ENCODE data around the gene MEF2B.
"Not testable (repeated sequence)": the region's sequence is repeated elsewhere in the genome, so short reads cannot be mapped to it uniquely, and the experiment has no call there.

The MEF2B gene

DNA sequence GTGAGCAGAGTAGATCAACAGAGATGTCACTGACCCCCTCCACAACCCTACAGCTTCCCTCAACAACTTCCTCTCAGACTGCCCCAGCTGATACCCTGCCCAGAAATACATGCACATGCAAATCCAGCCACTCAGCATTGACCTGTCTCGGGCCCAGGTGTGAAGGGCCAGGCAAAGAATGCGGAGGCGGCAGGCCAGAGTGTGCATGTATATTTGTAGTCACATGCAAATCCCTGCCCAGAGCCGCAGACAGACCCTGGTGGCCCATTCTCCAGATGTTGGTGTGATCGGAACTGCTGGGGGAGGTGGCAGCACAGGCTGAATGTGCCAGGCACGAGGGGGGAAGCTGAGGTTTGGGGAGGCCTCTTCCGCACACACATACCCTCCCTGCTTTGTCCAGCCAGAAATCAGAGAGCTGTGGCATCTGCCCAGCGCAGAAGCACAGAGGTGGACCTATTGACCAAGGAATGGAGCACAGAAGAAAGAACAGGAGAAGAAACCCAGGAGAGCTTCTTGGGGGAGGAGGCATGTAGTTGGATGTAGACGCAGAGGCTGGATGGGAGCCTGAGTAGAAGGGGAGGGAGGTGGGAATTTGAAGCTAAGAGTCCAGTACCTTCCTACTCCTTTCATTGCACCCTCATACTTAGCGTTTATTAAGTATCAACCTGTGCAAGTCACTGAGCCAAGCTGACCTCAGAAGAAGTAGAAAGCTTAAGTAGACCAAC is 14.4 kb downstream of the MEF2B start:
- DNase-seq (ENCODE audit: low read depth in 2 of 2), result no peak

DNA sequence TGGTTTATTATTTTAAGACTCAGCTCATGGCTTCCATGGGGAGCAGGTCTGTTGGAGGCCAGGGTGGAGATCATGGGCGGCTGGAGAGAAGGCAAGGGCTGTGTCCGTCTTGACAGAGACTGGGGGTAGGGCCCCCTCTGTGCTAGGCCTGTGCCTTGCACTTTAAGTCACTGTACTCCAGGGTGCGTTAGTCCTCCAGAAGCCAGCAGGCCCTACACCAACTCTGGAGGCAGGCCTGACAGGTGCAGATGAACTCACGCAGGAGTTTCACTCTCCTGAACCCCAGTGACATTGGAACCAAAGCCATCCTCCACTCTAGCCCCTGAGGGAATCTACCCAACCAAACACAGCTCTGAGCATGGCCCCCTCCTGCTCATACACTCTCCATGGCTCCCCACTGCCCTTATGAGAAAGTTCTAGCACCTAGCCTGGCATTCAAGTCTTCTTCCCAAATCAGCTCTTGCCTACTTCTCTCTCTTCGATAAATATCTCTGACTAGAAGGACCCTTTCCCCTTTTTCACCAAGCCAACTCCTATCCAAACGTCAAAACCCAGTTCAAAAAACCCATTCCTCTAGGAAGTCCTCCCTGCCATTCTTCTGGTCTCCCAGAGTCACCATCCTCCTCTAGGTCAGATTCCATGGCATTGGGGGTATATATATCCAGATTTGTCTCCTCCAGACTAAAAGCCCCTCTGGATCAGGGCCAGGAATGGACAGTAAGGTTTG is 15.1 kb downstream of the MEF2B start:
- no peak for DNase-seq (ENCODE audit: low read depth in 2 of 2)

DNA sequence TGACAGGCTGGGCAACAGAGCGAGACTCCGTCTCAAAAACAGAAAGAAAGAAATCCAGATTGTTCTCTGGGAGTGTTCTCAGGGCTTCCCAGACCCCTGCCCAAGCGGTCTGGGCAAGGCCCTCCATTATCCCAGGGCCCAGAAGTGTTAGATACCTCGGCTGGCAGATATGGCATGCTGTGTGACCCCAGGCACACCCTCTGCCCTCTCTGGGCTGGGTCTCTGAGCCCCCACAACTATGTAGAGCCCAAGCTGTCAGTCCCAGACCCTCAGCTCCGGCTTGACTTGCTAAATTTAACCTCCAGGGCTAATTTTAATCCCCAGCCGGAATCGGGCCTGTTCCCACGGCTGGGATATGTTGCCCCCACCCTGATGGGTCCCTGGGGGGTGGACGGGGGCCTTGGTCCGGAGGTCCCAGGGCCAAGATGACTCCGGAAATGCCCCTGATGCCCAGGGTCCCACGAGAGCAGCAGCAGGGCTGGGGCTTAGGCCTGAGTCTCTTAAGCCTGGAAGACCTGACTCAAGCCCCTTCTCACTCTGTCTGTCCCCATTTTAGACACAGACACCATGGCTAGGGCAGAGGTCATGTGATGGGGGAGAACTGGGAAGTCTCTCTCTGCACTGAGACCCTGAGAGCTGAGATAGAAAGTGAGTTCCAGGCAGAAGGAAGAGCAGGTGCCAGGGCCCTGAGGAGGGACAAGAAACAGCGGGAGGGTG is 17.2 kb downstream of the MEF2B start:
- no peak for DNase-seq (ENCODE audit: low read depth in 2 of 2)

DNA sequence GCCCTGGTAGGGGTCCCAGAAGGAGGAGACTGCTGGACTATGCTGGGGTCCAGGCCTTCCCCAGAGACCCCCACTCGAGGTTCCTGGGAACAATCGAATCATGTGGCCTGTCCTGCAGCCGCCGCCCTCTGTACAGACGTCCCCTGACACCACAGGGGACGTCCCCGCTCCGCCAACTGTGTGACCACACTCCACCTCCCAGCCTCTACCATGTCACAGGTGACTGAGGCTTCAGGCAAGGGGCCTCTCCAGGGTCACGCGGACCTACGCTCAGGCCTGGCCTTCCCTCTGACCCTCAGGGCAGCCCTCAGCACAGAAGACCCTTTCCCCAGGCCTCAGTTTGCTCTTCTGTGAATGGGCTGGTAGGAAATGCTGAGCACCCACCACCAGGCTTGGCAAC is 18.6 kb downstream of the MEF2B start:
- no peak for DNase-seq (ENCODE audit: low read depth in 2 of 2)

DNA sequence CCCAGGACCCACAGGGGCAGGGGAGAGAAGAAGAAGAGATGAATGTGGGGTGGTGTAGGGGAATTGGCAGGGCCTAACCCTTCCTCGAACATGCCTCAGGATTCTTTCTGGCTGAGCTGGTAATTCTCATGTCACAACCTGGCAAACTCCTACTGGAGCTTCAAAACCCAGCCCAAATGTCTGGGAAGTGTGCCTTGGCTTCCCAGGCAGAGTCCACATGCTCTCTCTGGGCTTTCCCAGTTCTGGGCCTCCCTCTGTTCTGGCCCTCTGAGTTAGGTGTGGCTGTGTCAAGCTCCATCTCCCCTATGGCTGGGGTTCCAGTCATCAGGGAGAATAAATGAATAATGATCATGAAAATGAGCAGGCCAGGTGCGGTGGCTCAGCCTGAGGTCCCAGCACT is 20.6 kb downstream of the MEF2B start:
- DNase-seq (ENCODE audit: low read depth in 2 of 2), result no peak

DNA sequence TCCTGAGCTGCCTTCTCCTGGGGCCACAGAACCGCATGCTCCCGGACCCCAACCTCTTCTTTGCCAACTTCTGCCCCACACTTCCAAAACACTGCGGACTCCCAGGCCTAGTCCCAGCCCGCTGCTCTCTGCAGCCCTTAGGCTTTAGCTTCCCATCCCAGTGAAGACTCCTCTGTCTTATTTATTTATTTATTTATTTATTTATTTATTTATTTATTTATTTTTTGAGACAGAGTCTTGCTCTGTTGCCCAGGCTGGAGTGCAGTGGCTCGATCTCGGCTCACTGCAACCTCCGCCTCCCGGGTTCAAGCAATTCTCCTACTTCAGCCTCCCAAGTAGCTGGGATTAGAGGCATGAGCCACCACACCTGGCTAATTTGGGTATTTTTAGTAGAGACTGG is 21.6 kb downstream of the MEF2B start:
- DNase-seq (ENCODE audit: low read depth in 2 of 2), result not testable (repeated sequence)

DNA sequence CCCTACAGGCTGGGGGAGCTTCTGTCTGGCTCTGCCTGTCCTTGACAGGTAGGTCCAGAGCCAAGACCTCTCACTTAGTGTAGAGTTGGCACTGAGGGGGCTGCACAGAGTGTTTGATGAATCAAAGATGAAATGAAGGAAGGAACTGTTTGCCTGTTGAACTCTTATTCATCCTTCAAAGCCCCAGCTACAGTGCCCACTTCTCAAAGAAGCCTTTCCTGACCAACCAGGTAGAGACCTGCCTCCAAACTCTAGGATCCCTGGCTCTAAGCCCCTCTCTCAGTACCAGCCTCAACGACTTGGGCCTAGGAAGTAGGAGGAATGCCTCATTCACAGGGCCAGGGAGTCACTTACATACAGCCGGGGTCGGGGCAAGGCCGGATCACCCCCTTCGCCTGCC is 22.7 kb downstream of the MEF2B start:
- no peak for DNase-seq (ENCODE audit: low read depth in 2 of 2)

DNA sequence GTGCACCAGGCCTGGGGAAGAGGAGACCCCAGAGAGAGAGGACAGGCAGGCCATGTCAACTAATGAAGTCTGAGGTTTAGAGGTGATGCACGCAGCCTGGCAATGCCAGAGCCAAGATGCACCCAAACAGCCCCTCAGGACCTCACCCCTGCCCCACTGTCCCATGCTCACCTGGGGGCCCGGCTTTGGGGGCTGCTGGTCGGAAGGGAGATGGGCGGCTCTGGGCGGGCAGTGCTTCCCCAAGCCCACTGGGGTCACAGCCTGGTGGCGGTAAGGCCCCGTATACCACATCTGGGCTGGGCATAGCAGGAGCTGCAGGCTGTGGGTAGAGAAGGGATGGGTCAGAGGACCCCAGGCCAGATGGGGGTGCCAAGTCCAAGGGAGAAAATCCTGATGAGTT is 23.2 kb downstream of the MEF2B start:
- DNase-seq (ENCODE audit: low read depth in 2 of 2), result no peak

DNA sequence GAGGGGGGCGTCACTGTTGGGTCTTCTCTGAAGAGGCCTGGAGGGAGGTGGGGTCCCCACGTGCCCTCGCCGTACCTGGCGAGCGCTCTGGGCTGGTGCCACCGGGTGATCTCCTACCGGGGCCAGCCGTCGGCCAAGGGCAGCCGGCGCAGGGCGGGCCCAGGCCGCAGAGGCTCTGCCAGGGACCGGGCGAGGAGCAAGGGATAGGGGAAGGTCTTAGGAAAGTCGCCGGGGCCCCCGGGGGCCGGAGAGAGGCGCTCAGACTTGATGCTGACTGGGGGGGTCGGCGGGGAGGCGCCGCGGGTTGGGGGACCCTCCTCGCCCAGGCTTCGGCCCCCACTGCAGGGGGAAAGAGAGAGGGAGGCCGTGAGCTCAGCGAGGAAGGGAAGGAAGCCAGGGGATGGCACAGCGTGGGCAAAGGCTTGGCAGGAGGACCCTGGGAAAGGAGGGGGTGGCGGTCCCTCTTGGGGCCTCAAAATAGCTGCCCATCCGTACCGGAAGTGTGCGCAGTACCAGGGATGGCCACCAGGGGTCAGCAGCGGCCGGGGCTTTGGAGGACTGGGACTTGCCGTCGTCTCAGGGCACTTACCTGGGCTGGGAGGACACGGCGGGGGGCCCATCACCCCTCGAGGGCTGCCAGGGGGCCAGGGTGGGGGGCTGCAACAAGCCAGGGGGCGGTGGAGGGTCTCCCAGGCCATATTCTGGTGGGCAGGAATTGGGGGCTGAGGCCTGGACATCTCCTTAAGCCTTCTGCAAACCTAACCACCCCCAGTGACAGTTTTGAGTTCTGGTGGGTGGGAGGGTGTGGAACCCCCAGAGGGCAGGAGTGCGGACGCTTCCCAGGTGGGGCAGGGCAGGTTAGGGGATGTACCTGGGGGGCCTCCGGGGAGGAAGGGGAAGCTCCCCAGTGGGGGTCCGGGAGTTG is 24.1 kb downstream of the MEF2B start:
- DNase-seq (ENCODE audit: low read depth in 2 of 2), result peak; percentile 60 to 73

DNA sequence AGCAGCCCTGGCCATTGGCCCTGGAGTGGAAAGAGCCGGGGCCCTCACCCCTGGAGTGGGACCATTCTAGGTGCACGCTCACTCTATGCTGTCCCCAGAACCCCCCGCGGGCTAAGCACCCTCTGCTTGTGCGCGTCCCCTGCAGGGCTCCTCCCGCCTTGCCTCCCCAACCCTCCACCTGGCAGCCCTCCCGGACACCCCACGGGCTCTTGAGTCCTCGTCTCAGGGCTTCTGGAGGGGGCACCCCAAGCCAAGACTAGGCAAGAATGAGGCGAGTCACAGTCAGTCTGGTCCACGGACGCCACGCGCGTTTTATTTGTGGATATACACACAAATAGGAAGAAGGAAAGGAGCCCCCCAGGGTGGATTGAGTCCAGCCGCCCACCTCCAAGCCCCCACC is 24.8 kb downstream of the MEF2B start:
- no peak for DNase-seq (ENCODE audit: low read depth in 2 of 2)

DNA sequence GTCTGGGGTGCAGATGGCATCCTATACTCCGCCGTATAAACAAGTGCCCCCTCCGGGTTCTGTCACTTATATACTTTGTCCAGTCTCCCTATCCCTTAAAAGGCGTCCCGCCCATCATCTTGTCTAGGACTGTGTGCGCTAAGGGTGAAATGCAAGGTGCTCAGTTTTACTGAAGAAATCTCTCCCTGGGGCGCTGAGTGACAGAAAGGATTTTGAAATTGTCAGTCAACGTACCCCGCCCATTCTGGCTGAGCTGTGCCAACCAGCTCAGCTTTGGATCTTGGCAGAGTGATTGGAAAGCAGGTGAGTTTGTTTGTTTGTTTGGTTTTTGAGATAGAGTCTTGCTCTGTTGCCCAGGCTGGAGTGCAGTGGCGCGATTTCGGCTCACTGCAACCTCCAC is 27.7 kb downstream of the MEF2B start:
- DNase-seq (ENCODE audit: low read depth in 2 of 2), result no peak

DNA sequence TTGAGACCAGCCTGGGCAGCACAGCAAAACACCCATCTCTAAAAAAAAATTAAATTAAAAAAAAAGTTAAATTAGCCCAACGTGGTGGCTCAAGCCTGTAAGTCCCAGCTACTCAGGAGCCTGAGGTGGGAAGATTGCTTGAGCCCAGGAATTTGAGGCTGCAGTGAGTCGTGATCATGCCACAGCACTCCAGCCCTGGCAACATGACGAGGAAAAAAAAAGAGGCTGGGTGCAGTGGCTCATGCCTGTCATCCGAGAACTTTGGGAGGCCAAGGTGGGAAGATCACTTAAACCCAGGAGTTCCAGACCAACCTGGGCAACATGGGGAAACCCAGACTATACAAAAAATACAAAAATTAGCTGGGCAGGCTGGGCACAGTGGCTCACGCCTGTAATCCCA is 29.6 kb downstream of the MEF2B start:
- no peak for DNase-seq (ENCODE audit: low read depth in 2 of 2)

DNA sequence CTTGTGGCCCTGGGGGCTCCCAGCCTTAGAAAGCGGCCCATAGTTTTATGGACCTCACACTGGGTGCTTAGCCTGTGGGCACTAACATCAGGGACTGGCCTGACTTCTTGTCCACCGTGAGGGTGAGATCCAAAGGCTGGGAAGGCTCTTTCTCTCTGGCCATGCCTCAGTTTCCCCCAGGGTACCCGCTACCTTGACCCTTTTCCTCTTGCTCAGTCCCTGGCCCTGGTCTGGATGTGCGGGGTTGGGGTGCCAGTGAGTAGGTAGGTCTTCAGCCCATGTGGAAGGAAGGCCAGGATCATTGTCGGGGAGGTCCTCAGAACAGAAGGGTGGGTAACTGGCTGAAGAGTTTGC is 30.2 kb downstream of the MEF2B start:
- DNase-seq (ENCODE audit: low read depth in 2 of 2), result no peak

DNA sequence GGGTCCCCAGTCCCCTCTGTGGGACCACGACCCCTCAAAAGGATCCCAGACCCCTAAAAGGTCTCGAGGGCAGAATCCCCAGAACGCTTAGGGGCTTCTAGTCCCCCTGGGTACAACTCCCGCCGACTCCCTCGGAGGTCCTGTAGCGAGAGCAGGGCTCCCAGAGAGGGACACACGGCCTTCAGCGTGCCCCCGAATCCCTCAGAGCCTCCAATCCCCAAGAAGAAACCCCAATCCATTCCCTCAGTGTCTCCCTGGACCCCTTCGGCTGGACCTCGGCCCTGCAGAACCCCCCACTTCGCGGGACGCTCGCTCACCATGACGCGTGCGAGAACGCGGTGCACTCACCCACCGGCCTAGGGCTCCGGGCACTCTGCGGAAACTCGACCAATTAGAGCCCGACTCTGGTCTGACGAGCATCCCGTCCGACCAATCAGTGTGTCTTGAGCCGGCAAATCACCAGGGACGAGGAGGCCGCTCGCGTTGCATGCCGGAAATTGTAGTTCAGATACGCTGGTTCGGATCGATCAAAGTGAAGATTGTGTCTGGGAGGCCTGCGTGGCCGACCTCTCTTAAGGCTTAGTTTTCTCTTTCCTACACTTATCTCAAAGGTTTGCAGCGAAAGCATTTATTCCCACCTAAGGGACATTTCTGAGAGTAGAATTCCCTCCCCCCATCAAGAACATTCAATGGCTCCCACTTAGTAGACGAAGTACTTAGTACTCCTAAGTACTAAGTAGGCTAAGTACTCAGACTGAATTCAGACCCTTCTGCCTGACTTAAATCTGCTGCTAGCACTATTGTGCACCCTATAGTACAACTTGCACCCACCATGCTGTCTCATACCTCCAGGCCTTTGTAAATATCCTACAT is 31.7 kb downstream of the MEF2B start, which contains the start of gene TMEM161A:
Gene TMEM161A (minus strand): TSS at position 370 of the 873 bp plus-strand sequence. CDS start 50 bp downstream, at position 320.
- peak; percentile 89 to 93 for DNase-seq (ENCODE audit: low read depth in 2 of 2)

DNA sequence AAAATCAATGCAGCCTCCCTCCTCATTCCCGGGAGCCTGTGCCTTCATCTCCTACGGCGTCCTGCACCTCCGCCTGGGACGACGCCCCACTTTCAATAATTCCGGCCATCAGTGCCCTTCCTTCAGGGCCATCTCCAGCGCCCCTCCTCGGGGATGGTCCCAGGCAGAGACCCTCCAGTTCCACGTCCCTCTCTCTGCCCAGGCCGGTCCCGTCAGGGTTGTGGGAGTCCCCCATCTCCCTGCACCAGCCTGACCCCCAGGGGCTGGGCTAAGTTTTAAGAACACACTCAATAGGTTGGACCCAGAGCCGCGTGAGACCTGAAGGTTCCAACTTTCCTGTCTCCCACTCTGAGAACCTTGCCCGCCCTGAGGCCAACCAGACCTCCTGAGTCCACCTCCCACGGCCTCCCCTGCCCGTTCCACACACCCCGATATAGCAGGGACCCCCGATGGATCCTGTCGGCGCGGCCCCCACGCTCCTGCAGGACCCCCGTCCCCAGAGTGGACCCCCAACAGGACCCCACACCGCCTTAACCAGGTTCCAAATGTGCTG is 32.4 kb downstream of the MEF2B start:
- no peak for DNase-seq (ENCODE audit: low read depth in 2 of 2)

DNA sequence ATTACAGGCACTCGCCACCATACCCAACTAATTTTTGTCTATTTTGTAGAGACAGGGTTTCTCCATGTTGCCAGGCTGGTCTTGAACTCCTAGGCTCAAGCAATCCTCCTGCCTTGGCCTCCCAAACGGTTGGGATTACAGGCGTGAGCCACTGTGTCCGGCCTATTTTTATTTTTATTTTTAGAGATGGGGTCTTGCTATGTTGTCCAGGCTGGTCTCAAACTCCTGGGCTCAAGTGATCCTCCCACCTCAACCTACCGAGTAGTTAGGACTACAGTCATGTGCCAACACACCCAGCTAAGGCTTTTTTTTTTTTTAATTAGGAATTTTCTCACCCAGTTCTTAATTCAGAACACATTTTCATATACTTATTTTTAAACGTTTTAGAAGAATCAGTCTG is 34.4 kb downstream of the MEF2B start:
- not testable (repeated sequence) for DNase-seq (ENCODE audit: low read depth in 2 of 2)

DNA sequence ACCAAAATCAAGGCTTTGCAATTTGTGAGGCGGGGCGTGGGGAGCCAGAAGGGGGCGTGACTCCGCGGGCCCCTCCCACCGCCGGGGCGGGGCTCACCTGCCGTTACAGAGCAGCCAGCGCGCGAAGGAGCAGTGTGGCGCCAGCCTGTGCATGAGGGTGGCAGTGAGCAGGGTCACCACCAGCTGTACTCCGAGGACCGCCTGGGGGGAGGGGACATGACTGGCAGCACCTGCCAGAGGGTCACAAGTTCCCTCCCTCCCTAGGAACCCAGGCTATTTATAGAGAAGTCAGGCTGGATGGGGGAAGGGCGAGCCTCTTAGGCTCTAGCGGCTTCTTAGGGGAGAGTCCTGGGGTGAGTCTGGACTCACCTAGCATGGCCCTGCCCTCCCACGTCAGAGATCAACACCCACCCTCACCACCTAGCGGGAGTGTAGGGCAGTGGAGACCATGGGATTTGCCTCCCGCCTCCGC is 35.3 kb downstream of the MEF2B start:
- DNase-seq (ENCODE audit: low read depth in 2 of 2), result no peak

DNA sequence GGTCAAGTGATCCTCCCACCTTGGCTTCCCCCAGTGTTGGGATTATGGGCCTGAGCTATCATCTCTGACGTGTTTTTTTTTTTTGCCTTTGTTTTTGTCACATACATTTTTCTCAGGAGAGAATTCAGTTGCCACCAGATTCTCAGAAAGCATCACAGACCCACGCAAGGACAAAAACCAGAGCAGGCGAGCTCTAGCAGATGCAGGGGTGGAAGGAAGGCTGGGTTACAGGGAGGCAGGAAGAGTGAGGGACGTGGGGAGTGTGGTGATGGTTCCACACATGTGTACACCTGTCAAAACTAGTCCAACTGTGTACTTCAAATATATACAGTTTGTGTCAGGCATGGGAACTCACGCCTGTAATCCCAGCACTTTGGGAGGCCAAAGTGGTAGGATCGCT is 36.1 kb downstream of the MEF2B start:
- no peak for DNase-seq (ENCODE audit: low read depth in 2 of 2)

DNA sequence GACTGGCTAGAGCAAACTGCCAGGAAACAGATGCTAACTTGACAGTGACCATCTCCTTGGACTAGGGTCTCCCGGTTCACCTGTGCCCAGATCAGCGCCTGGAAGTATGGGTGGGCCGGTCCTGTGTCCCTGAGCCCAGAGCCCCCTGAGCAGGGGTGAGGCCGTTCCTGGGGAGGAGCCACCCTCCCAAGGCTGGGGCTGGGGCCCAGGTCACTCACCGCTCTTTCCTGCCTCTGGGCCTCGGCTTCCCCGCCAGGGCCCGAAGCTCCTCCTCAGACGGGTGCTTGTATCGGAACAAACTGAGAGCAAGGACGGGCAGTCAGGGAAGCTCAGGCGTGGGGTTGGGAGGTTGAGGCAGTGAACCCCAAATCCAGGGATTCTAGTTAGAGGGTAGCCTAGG is 37.2 kb downstream of the MEF2B start:
- no peak for DNase-seq (ENCODE audit: low read depth in 2 of 2)

DNA sequence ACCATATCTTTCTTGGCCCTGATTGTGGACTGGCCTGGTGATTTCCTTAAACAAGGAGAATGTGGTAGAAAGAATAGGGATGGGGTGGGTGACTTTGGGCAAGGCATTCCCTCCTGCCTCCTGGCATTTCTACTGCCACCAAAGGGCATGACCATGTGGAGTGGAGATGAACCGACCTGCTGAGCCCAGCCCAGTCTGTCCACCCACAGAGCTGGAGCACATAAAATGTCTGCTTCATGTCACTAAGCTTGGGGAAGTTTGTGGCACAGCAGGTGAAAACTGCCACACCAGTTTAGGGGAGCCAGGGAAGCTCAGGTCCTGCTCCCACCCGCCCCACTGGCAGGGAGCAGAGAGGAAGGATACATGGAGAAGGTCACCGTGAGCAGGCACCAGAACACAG is 38.1 kb downstream of the MEF2B start:
- DNase-seq (ENCODE audit: low read depth in 2 of 2), result no peak

All from activated CD8-positive, alpha-beta memory T cell treated with anti-CD3 and anti-CD28 coated beads for 4 hours (primary cell).